Measurements from ENCODE around the gene SLC25A45. TPM values are rescaled to one million over a fixed set of nuclear protein-coding genes. Genes with fewer than 3 reads are reported as not detected.

SLC25A45 gene
- total RNA-seq, 2 experiments from 2014 or later, result 40.0 to 40.8 TPM

DNA sequence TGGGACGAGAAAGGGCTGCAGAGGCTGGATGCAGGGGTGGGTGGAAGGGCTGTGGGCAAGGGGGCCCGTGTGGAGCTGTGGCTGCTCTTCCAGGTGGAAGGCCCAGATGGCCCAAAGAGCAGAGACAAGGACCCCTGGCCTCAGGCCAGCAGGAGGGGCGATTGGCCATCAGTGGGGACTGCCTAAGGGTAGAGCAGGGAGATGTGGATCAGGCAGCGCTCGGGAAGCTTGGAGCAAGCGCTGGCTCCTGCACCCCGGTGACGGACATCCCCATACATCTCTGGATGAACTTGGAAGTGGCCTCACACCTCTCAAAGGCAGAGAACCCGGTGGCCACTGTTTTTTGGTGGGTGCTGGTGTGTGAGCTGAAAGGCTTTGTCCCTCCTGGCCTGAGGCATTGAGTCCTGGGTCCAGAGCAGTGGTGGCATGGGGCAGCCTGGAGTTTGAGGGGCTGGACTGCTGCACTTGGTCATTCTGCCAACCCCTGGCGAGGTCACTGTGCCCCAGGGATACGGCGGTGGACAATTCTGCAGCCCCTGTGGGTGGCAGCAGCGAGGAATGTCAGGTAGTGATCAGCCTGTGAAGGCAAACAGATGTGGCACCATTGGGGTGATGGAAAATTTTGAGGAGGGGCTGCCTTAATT, 9.9 kb upstream of the SLC25A45 start:
- Histone ChIP-seq H3K36me3 (ENCODE audit: insufficient read depth, low read length) (peaks cover 63% of the 10 kb centered on the region), H3K27ac (ENCODE audit: low read depth in 1 of 2, low read length in 2 of 2) (no peak overlapping the region), H3K4me1 (ENCODE audit: insufficient read depth, low read length) (peaks cover 40% of the 10 kb centered on the region), H3K27me3 (ENCODE audit: control insufficient read depth in 1 of 2, insufficient read depth in 2 of 2, low read length in 2 of 2) (no peaks in the 10 kb centered on the region), H3K9me3 (ENCODE audit: control insufficient read depth in 1 of 2, insufficient read depth in 1 of 2, low read length in 2 of 2) (no peaks in the 10 kb centered on the region), H3K4me3 (ENCODE audit: low read length) (no peak overlapping the region)
- DNase-seq, result no peak
- intact Hi-C loops (cut with DNase I, micrococcal nuclease), result no loop called here
- Mint-ChIP-seq H3K9me3 (no peaks in the 10 kb centered on the region), H3K4me1 (ENCODE audit: low read depth) (peaks cover 27% of the 10 kb centered on the region), H3K36me3 (ENCODE audit: low read depth) (peaks cover 36% of the 10 kb centered on the region), H3K4me3 (no peak overlapping the region), H3K27me3 (no peaks in the 10 kb centered on the region), H3K27ac (peak overlapping the region; percentile 24)
- POLR2A ChIA-PET, result no interaction called here
- CTCF ChIA-PET, result interaction anchor here (1.4 kb wide), 1 partner anchor 202 kb away, joined by 3 read pairs; no protein-coding TSS in a partner anchor
- TF ChIP-seq, protein P1, sequence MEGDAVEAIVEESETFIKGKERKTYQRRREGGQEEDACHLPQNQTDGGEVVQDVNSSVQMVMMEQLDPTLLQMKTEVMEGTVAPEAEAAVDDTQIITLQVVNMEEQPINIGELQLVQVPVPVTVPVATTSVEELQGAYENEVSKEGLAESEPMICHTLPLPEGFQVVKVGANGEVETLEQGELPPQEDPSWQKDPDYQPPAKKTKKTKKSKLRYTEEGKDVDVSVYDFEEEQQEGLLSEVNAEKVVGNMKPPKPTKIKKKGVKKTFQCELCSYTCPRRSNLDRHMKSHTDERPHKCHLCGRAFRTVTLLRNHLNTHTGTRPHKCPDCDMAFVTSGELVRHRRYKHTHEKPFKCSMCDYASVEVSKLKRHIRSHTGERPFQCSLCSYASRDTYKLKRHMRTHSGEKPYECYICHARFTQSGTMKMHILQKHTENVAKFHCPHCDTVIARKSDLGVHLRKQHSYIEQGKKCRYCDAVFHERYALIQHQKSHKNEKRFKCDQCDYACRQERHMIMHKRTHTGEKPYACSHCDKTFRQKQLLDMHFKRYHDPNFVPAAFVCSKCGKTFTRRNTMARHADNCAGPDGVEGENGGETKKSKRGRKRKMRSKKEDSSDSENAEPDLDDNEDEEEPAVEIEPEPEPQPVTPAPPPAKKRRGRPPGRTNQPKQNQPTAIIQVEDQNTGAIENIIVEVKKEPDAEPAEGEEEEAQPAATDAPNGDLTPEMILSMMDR (IDR thresholded peaks at IDR 0.05), result no peak
- no peak for ATAC-seq (ENCODE audit: poor library complexity)

DNA sequence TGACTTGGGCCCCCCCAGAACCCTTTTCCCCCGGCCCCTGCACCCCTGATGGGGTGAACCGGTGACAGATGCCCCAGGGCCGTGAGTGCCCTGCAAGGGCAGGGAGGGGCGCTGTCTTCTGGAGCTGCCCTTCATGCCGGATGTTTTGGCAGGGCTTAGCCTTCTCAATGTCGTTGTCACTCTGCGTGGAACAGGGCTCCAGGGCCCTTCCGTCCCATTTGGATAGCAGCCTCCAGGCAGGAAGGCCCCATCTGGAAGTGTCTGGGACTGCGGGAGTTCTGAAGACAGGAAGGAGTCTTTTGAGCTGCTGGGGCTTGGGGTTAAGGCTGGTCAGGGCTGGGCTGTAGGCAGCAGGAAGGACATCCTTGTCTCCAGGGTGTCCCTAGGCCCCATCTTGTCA, 8.6 kb upstream of the SLC25A45 start:
- POLR2A ChIA-PET, result interaction anchor here (13.2 to 14.4 kb wide), 2 partner anchors 29 to 113 kb away, joined by 225 to 350 read pairs; partner anchors contain the start of genes MALAT1 and NEAT1
- no peaks in the 10 kb centered on the region for H3K9me3 Mint-ChIP-seq
- H3K27ac ChIP-seq (ENCODE audit: low read depth in 1 of 2, low read length in 2 of 2), result no peak overlapping the region
- TF ChIP-seq, protein P1 (IDR thresholded peaks at IDR 0.05), result no peak
- no peaks in the 10 kb centered on the region for H3K27me3 ChIP-seq (ENCODE audit: control insufficient read depth in 1 of 2, insufficient read depth in 2 of 2, low read length in 2 of 2)
- no peaks in the 10 kb centered on the region for H3K27me3 Mint-ChIP-seq
- peaks cover 35% of the 10 kb centered on the region for H3K4me1 Mint-ChIP-seq (ENCODE audit: low read depth)
- H3K27ac Mint-ChIP-seq, result no peak overlapping the region
- H3K36me3 ChIP-seq (ENCODE audit: insufficient read depth, low read length), result peaks cover 52% of the 10 kb centered on the region
- DNase-seq (no peak), ATAC-seq (ENCODE audit: poor library complexity) (no peak)
- peaks cover 28% of the 10 kb centered on the region for H3K36me3 Mint-ChIP-seq (ENCODE audit: low read depth)
- CTCF ChIA-PET, result interaction anchor here (1.8 kb wide), 1 partner anchor 9 kb away, joined by 4 read pairs; no protein-coding TSS in a partner anchor
- intact Hi-C loops (cut with DNase I, micrococcal nuclease), result no loop called here
- H3K4me3 Mint-ChIP-seq, result peak overlapping the region; percentile 48
- peaks cover 50% of the 10 kb centered on the region for H3K4me1 ChIP-seq (ENCODE audit: insufficient read depth, low read length)
- no peak overlapping the region for H3K4me3 ChIP-seq (ENCODE audit: low read length)
- H3K9me3 ChIP-seq (ENCODE audit: control insufficient read depth in 1 of 2, insufficient read depth in 1 of 2, low read length in 2 of 2), result no peaks in the 10 kb centered on the region

DNA sequence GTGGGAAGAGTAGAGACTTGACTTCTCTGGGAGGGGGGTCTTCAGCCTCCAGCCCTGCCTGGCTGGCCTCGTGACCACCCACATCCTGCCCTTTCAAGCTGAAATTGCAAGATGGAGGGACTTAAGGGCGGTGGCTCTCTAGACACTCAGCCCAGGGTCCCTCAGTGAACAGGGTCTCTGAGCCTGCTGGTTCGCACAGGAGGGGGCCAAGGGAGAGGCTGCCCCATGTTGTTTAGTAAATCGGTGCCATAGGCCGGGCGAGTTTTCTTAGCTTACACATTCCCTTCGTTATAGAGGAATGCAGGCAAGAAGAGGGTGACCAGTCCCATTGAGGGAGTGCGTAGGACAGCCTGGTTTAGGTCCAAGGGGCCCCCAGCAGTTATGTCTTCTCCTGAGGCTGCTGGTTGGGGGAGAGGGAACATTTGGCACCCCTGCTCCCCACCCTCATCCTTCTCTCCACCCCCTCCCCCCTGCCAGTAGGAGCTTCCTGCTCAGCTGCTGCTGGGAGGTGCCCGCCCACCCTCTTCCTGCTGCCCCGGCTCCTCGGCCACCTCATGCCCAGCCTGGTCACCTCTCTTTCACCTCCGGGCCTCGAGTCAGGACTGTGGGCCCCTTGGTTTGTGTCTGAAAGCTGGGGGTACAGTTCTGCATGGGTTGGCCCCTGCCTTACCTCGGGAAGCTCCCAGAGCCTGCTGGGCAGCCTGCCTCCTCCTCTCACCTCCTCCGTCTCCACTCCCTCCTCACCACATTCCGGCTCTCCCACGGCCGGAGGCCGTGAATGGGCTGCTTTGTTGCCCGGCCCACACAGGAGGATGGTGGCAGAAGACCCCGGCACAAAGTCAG, 7.9 kb upstream of the SLC25A45 start:
- no peak for ATAC-seq (ENCODE audit: poor library complexity)
- H3K9me3 ChIP-seq (ENCODE audit: control insufficient read depth in 1 of 2, insufficient read depth in 1 of 2, low read length in 2 of 2), result no peaks in the 10 kb centered on the region
- Mint-ChIP-seq H3K27ac (no peak overlapping the region), H3K4me1 (ENCODE audit: low read depth) (peaks cover 42% of the 10 kb centered on the region), H3K27me3 (no peaks in the 10 kb centered on the region), H3K9me3 (no peaks in the 10 kb centered on the region), H3K36me3 (ENCODE audit: low read depth) (peaks cover 24% of the 10 kb centered on the region), H3K4me3 (peak overlapping the region; percentile 48)
- CTCF ChIA-PET, result interaction anchor here (1.8 kb wide), 1 partner anchor 8 kb away, joined by 4 read pairs; no protein-coding TSS in a partner anchor
- no peak overlapping the region for H3K4me3 ChIP-seq (ENCODE audit: low read length)
- H3K27ac ChIP-seq (ENCODE audit: low read depth in 1 of 2, low read length in 2 of 2), result no peak overlapping the region
- TF ChIP-seq, protein P1 (IDR thresholded peaks at IDR 0.05), result no peak
- DNase-seq, result no peak
- peaks cover 45% of the 10 kb centered on the region for H3K36me3 ChIP-seq (ENCODE audit: insufficient read depth, low read length)
- H3K4me1 ChIP-seq (ENCODE audit: insufficient read depth, low read length), result peaks cover 57% of the 10 kb centered on the region
- POLR2A ChIA-PET, result interaction anchor here (13.2 to 14.4 kb wide), 2 partner anchors 30 to 113 kb away, joined by 225 to 350 read pairs; partner anchors contain the start of genes MALAT1 and NEAT1
- H3K27me3 ChIP-seq (ENCODE audit: control insufficient read depth in 1 of 2, insufficient read depth in 2 of 2, low read length in 2 of 2), result no peaks in the 10 kb centered on the region
- intact Hi-C loops (cut with DNase I, micrococcal nuclease), result no loop called here

Measured in CD4-positive, alpha-beta T cell (primary cell).